Neural cell (in vitro differentiated cells): ENCODE data around the gene MAN1B1.

Experiments used
- CTCF ChIP-seq: fragments of 450-650 bp; IDR thresholded peaks from 2 replicates; pipeline ENCODE4 v1.5.1; 2014; ENCODE audit warnings: antibody characterized with exemption, mild to moderate bottlenecking, moderate library complexity; ENCODE audit not compliant: poor library complexity, severe bottlenecking
- EP300 ChIP-seq: fragments of 450-650 bp; conservative IDR thresholded peaks from 2 replicates; pipeline ENCODE4 v1.6.1; 2014; ENCODE audit warnings: antibody characterized with exemption, mild to moderate bottlenecking, moderate library complexity; ENCODE audit not compliant: poor library complexity, severe bottlenecking
- MXI1 ChIP-seq: fragments of 450-650 bp; conservative IDR thresholded peaks from 2 replicates; pipeline ENCODE4 v1.6.1; 2014; ENCODE audit warnings: antibody characterized with exemption, mild to moderate bottlenecking; ENCODE audit not compliant: poor library complexity, severe bottlenecking
- SMC3 ChIP-seq: fragments of 450-650 bp; conservative IDR thresholded peaks from 2 replicates; pipeline ENCODE4 v1.6.1; 2014; ENCODE audit warnings: antibody characterized with exemption, mild to moderate bottlenecking, moderate library complexity; ENCODE audit not compliant: poor library complexity
- TAF1 ChIP-seq: IDR thresholded peaks from 2 replicates; pipeline ENCODE4 v1.6.1; 2012; ENCODE audit warnings: low read depth

GRCh38 chr9:137107312-137107921, 20.6 kb downstream of the MAN1B1 start:
- TF ChIP-seq CTCF (no peak), EP300 (no peak), SMC3 (no peak), TAF1 (no peak), MXI1 (no peak)
